WTC11 (cell line): Measurements from ENCODE around the gene KCNQ4.

Experiments used
- ATF1 ChIP-seq: sonication (generic); formaldehyde crosslinking; IDR thresholded peaks from 2 replicates; pipeline ENCODE4 v1.8.1; 2023; ENCODE audit warnings: mild to moderate bottlenecking, moderate library complexity, missing genetic modification reagents
- CBFB ChIP-seq: sonication (generic); formaldehyde crosslinking; IDR thresholded peaks from 2 replicates; pipeline ENCODE4 v1.8.1; 2022; ENCODE audit warnings: mild to moderate bottlenecking, low read depth, missing genetic modification reagents
- CREB1 ChIP-seq: sonication (generic); formaldehyde crosslinking; IDR thresholded peaks from 2 replicates; pipeline ENCODE4 v1.8.0; 2023; ENCODE audit warnings: mild to moderate bottlenecking, missing genetic modification reagents
- CTCF ChIP-seq: fragments of 200-600 bp; IDR thresholded peaks from 2 replicates; pipeline ENCODE4 v1.8.0; 2022; ENCODE audit warnings: antibody characterized with exemption
- E2F4 ChIP-seq: sonication (generic); formaldehyde crosslinking; IDR thresholded peaks from 2 replicates; pipeline ENCODE4 v1.8.1; 2022; ENCODE audit warnings: low read depth, mild to moderate bottlenecking, moderate library complexity, missing genetic modification reagents, borderline replicate concordance
- ETV6 ChIP-seq: sonication (generic); formaldehyde crosslinking; IDR thresholded peaks from 2 replicates; pipeline ENCODE4 v1.8.1; 2022; ENCODE audit warnings: mild to moderate bottlenecking, missing genetic modification reagents
- FOXJ3 ChIP-seq: sonication (generic); formaldehyde crosslinking; IDR thresholded peaks from 2 replicates; pipeline ENCODE4 v1.9.0; 2021; ENCODE audit warnings: missing genetic modification reagents, mild to moderate bottlenecking, borderline replicate concordance
- KAT7 ChIP-seq: sonication (generic); formaldehyde crosslinking; IDR thresholded peaks from 2 replicates; pipeline ENCODE4 v1.8.1; 2023; ENCODE audit warnings: missing genetic modification reagents, mild to moderate bottlenecking, borderline replicate concordance
- NFYB ChIP-seq: sonication (generic); formaldehyde crosslinking; conservative IDR thresholded peaks from 2 replicates; pipeline ENCODE4 v1.8.0; 2022; ENCODE audit warnings: low read depth, missing genetic modification reagents
- NR2C2 ChIP-seq: sonication (generic); formaldehyde crosslinking; IDR thresholded peaks from 2 replicates; pipeline ENCODE4 v1.8.0; 2022; ENCODE audit warnings: mild to moderate bottlenecking, missing genetic modification reagents
- RORB ChIP-seq: fragments of 250-450 bp; sonication (Bioruptor Pico); IDR thresholded peaks from 2 replicates; pipeline ENCODE4 v1.9.0; 2021; ENCODE audit warnings: mild to moderate bottlenecking
- USF1 ChIP-seq: sonication (generic); formaldehyde crosslinking; IDR thresholded peaks from 2 replicates; pipeline ENCODE4 v1.8.0; 2022; ENCODE audit warnings: mild to moderate bottlenecking, missing genetic modification reagents
- ZBTB21 ChIP-seq: sonication (generic); formaldehyde crosslinking; IDR thresholded peaks from 2 replicates; pipeline ENCODE4 v1.8.1; 2023; ENCODE audit warnings: mild to moderate bottlenecking, missing genetic modification reagents, borderline replicate concordance
- TF ChIP-seq, protein P1 (sequence below): sonication (generic); formaldehyde crosslinking; IDR thresholded peaks from 2 replicates; pipeline ENCODE4 v1.8.1; 2023; ENCODE audit warnings: mild to moderate bottlenecking, missing genetic modification reagents, moderate library complexity

DNA sequence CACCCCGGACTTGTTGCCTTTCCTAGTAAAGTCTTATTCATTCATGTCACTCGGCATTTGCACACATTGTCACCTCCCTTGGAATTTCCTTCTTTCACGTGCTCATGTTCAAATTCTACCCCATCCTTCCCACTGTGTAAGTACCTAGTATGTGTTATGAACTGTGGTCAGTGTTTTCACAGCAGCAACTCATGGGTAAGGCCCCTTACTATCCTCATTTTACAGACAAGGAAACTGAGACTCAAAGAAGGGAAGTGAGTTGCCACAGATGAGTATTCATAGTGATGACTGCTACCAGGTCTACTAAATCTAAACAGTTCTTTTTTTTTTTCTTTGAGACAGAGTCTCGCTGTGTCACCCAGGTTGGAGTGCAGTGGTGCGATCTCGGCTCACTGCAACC lies 68.1 kb downstream of the KCNQ4 start:
- TF ChIP-seq CTCF (no peak), NFYB (CRISPR knock-in tag) (no peak), KAT7 (CRISPR knock-in tag) (no peak), RORB (CRISPR knock-in tag) (no peak), NR2C2 (CRISPR knock-in tag) (no peak), FOXJ3 (CRISPR knock-in tag) (no peak), CBFB (CRISPR knock-in tag) (no peak), E2F4 (CRISPR knock-in tag) (no peak), ATF1 (CRISPR knock-in tag) (no peak), ETV6 (CRISPR knock-in tag) (no peak), CREB1 (CRISPR knock-in tag) (no peak), ZBTB21 (CRISPR knock-in tag) (no peak), USF1 (CRISPR knock-in tag) (no peak)
- TF ChIP-seq, protein P1, sequence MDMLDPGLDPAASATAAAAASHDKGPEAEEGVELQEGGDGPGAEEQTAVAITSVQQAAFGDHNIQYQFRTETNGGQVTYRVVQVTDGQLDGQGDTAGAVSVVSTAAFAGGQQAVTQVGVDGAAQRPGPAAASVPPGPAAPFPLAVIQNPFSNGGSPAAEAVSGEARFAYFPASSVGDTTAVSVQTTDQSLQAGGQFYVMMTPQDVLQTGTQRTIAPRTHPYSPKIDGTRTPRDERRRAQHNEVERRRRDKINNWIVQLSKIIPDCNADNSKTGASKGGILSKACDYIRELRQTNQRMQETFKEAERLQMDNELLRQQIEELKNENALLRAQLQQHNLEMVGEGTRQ (CRISPR knock-in tag): no peak
